GM23248 (cell line): ENCODE results near the gene METTL1.

Experiments used
- EZH2 ChIP-seq: fragments of 200-600 bp; sonication (generic); IDR thresholded peaks from 2 replicates; pipeline ENCODE4 v1.6.1; 2018; ENCODE audit warnings: antibody characterized with exemption, mild to moderate bottlenecking; ENCODE audit not compliant: insufficient read depth, poor library complexity, severe bottlenecking
- EZH2phosphoT487 ChIP-seq: fragments of 200-600 bp; sonication (generic); IDR thresholded peaks from 2 replicates; pipeline ENCODE4 v1.6.1; 2018; ENCODE audit warnings: antibody characterized with exemption, moderate library complexity, mild to moderate bottlenecking, low read depth; ENCODE audit not compliant: insufficient read depth

DNA sequence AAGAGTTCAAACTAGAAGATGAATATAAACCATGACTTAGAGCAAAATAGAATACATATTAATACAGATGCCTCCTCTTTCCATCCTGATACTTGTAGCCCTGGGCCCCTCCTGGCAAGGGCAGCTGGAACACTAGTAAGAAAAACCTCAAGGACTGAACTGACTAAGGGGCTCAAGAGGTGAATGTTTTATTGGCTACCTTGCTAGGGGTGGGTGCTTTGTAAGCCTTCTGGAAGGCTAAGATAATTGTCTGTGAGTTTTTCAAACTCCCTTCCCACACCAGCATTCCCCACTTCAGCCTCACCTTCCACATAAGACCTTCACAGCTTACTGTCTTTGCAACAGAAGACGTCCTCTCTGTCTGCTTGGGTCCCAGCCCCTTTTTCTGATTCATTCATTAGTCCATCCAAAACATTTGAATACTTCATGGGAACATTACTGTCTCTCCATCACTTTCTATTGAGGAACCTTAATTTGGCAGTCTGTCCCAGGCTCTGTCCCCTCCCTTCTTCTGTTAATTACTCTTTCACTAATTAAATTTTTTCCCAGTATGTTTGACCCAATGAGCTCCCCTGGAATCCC lies 18.1 kb downstream of the METTL1 start:
- no peak for TF ChIP-seq EZH2phosphoT487
- no peak for TF ChIP-seq EZH2
